ENCODE results near the gene TPM4.

GRCh38 chr19:16135430-16136127, 59.3 kb downstream of the TPM4 start:
- TF ChIP-seq CTCF (conservative IDR thresholded peaks at IDR 0.05; ENCODE audit: low read depth in 2 of 2) = peak in 1 of 2 experiments; percentile 14; a peak in 1 of 4 replicates
- TF ChIP-seq EZH2phosphoT487 (IDR thresholded peaks at IDR 0.05; ENCODE audit: unreplicated experiment) = no peak
- no peak for TF ChIP-seq POLR2AphosphoS5 (IDR thresholded peaks at IDR 0.05; ENCODE audit: low read depth)
- no peak for TF ChIP-seq JUNB (IDR thresholded peaks at IDR 0.05; ENCODE audit: unreplicated experiment)
- no peak for TF ChIP-seq NANOG (IDR thresholded peaks at IDR 0.05; ENCODE audit: borderline replicate concordance)
- TF ChIP-seq EZH2 (IDR thresholded peaks at IDR 0.05; ENCODE audit: low read depth, unreplicated experiment) = no peak
- no peak for TF ChIP-seq REST (IDR thresholded peaks at IDR 0.05; ENCODE audit: unreplicated experiment)
- TF ChIP-seq CREB1 (CRISPR knock-in tag; IDR thresholded peaks at IDR 0.05; ENCODE audit: low read depth) = no peak
- no peak for TF ChIP-seq ZNF114 (CRISPR knock-in tag; IDR thresholded peaks at IDR 0.05)
- TF ChIP-seq ETS1 (IDR thresholded peaks at IDR 0.05) = no peak
- TF ChIP-seq STAT1 (IDR thresholded peaks at IDR 0.05; ENCODE audit: unreplicated experiment) = no peak
